HepG2 (cell line): ENCODE data around the gene ANKS3. TPM values are rescaled to one million over a fixed set of nuclear protein-coding genes. Genes with fewer than 3 reads are reported as not detected.

ENCODE experiments used
- ARHGAP35 ChIP-seq: sonication (generic); formaldehyde crosslinking; IDR thresholded peaks from 2 replicates; pipeline ENCODE4 v1.9.0; 2022; ENCODE audit warnings: mild to moderate bottlenecking, inconsistent platforms, moderate library complexity, missing genetic modification reagents, borderline replicate concordance
- ATAD3A ChIP-seq: sonication (generic); formaldehyde crosslinking; IDR thresholded peaks from 2 replicates; pipeline ENCODE4 v1.4.0; 2020; ENCODE audit warnings: missing genetic modification reagents
- CHD2 ChIP-seq: IDR thresholded peaks from 2 replicates; pipeline ENCODE4 v1.6.1; 2011; ENCODE audit warnings: low read depth, low read length, improper control_type of control experiment
- FOXC1 ChIP-seq: sonication (generic); formaldehyde crosslinking; IDR thresholded peaks from 2 replicates; pipeline ENCODE4 v1.8.0; 2022; ENCODE audit warnings: mild to moderate bottlenecking, missing genetic modification reagents, borderline replicate concordance
- GLI4 ChIP-seq: sonication (generic); formaldehyde crosslinking; IDR thresholded peaks from 2 replicates; pipeline ENCODE4 v1.5.1; 2020; ENCODE audit warnings: missing genetic modification reagents, mild to moderate bottlenecking, moderate library complexity, borderline replicate concordance
- HNF1B ChIP-seq: sonication (generic); formaldehyde crosslinking; IDR thresholded peaks from 2 replicates; pipeline ENCODE4 v1.5.1; 2020; ENCODE audit warnings: mild to moderate bottlenecking, moderate library complexity, missing genetic modification reagents
- KAT8 ChIP-seq: IDR thresholded peaks from 2 replicates; pipeline ENCODE4 v1.6.1; 2016; ENCODE audit warnings: missing genetic modification reagents, missing compliant biosample characterization
- PAX8 ChIP-seq: sonication (generic); formaldehyde crosslinking; IDR thresholded peaks from 2 replicates; pipeline ENCODE4 v1.8.0; 2022; ENCODE audit warnings: mild to moderate bottlenecking, missing genetic modification reagents, borderline replicate concordance
- PRMT3 ChIP-seq: sonication (generic); formaldehyde crosslinking; IDR thresholded peaks from 2 replicates; pipeline ENCODE4 v1.8.1; 2022; ENCODE audit warnings: low read depth, mild to moderate bottlenecking, moderate library complexity, missing genetic modification reagents, borderline replicate concordance
- RBAK ChIP-seq: sonication (generic); formaldehyde crosslinking; IDR thresholded peaks from 2 replicates; pipeline ENCODE4 v1.5.1; 2020; ENCODE audit warnings: mild to moderate bottlenecking, missing genetic modification reagents
- TGIF2 ChIP-seq: IDR thresholded peaks from 2 replicates; pipeline ENCODE4 v1.6.1; 2016; ENCODE audit warnings: control low read depth, missing compliant biosample characterization
- ZBTB44 ChIP-seq: sonication (generic); formaldehyde crosslinking; IDR thresholded peaks from 2 replicates; pipeline ENCODE4 v1.4.0; 2020; ENCODE audit warnings: missing genetic modification reagents
- ZFX ChIP-seq: sonication (generic); formaldehyde crosslinking; IDR thresholded peaks from 2 replicates; pipeline ENCODE4 v1.4.0; 2020; ENCODE audit warnings: mild to moderate bottlenecking, low read depth, missing genetic modification reagents, moderate library complexity
- ZNF180 ChIP-seq: sonication (generic); formaldehyde crosslinking; IDR thresholded peaks from 2 replicates; pipeline ENCODE4 v1.4.0; 2020; ENCODE audit warnings: low read depth, missing genetic modification reagents, borderline replicate concordance
- ZNF567 ChIP-seq: sonication (generic); formaldehyde crosslinking; IDR thresholded peaks from 2 replicates; pipeline ENCODE4 v1.8.1; 2023; ENCODE audit warnings: mild to moderate bottlenecking, missing genetic modification reagents, borderline replicate concordance
- ZNF598 ChIP-seq: sonication (generic); formaldehyde crosslinking; IDR thresholded peaks from 2 replicates; pipeline ENCODE4 v1.5.1; 2020; ENCODE audit warnings: mild to moderate bottlenecking, missing genetic modification reagents, borderline replicate concordance
- ZZZ3 ChIP-seq: sonication (generic); formaldehyde crosslinking; IDR thresholded peaks from 2 replicates; pipeline ENCODE4 v1.4.0; 2020; ENCODE audit warnings: missing genetic modification reagents, mild to moderate bottlenecking, borderline replicate concordance
- polyA plus RNA-seq, 8 experiments: library from polyadenylated mRNA; depleted of rRNA in 3 of 8; stranded (reverse) in 7 of 8; unstranded in 1 of 8; fragments of >200 nt; fragmentation: Illumina TruSeq in 4 of 8; extraction: Trizol in 4 of 8; gene quantifications; 2 replicates each; pipeline versions ENCODE4 v1.2.1 to v1.2.3, GENCODE V29; 2011 to 2016; ENCODE audit warnings: low read depth in 4 of 8, missing spikeins in 1 of 8, mixed read lengths in 1 of 8; ENCODE audit not compliant: insufficient read depth in 1 of 8
- total RNA-seq, 5 experiments: library from RNA; depleted of rRNA; stranded (reverse); fragments of >200 nt; fragmentation: Illumina TruSeq; extraction: Trizol; gene quantifications; 2 replicates each; pipeline ENCODE4 v1.2.3, GENCODE V29; 2016; ENCODE audit warnings: low read depth in 1 of 5
- TF ChIP-seq, protein P1 (sequence below): IDR thresholded peaks from 2 replicates; pipeline ENCODE4 v1.4.0; 2020; ENCODE audit warnings: mild to moderate bottlenecking, missing genetic modification reagents
- TF ChIP-seq, protein P2 (sequence below): sonication (generic); formaldehyde crosslinking; IDR thresholded peaks from 2 replicates; pipeline ENCODE4 v1.4.0; 2020; ENCODE audit warnings: mild to moderate bottlenecking, missing genetic modification reagents

The ANKS3 gene
- total and polyA plus RNA-seq, 2 of the 13 experiments (the other 11 are each of a cell fraction or from before 2014, with no cell fraction given): 11.4 to 15.9 TPM

DNA sequence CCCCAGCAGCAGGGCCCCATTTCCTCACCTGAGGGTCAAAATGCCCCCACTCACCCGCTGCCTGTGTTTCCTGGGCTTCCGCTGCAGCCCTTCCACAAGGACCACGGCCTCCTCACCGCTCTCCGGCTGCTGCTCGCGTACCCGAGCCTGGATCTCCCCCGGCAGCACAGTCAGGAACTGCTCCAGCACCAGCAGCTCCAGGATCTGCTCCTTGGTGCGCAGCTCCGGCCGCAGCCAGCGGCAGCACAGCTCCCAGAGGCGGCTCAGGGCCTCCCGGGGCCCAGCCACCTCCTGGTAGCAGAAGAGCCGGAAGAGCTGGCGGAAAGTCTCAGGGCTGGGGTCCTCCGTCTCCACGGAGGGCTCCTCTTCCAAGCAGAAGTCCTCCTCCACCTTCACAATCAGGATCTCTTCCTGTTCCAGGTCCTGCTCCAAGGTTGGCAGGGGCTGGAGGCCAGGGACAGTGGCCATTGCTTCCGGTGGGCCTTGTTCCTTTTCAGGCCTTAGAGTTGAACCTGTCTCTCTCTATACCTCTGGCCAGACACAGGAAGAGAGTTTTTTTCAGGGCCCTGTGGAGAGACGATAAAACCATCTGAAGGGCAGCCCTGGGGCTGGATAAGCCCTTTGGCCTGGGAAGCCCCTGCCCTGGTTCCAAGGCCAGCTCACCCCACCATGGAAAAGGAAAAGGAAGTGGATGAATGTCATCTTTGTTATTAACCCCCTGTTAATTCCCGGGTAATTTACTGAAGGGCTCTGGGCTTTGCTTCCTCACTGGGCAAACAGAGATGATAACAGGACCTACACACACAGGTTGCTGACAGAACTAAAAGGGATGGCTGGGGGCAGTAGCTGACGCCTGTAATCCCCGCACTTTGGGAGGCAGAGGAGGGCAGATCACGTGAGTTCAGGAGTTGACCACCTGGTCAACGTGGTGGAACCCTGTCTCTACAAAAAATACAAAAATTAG is 31.7 kb upstream of the ANKS3 start (continued):
- peak; percentile 63; the same call in 1 of the 2 replicates for TF ChIP-seq HNF1B
- TF ChIP-seq PRMT3 (CRISPR knock-in tag): no peak
- no peak for TF ChIP-seq RBAK (CRISPR knock-in tag)
- no peak for TF ChIP-seq TGIF2 (CRISPR knock-in tag)
- TF ChIP-seq ZNF567: no peak
- TF ChIP-seq, protein P1, sequence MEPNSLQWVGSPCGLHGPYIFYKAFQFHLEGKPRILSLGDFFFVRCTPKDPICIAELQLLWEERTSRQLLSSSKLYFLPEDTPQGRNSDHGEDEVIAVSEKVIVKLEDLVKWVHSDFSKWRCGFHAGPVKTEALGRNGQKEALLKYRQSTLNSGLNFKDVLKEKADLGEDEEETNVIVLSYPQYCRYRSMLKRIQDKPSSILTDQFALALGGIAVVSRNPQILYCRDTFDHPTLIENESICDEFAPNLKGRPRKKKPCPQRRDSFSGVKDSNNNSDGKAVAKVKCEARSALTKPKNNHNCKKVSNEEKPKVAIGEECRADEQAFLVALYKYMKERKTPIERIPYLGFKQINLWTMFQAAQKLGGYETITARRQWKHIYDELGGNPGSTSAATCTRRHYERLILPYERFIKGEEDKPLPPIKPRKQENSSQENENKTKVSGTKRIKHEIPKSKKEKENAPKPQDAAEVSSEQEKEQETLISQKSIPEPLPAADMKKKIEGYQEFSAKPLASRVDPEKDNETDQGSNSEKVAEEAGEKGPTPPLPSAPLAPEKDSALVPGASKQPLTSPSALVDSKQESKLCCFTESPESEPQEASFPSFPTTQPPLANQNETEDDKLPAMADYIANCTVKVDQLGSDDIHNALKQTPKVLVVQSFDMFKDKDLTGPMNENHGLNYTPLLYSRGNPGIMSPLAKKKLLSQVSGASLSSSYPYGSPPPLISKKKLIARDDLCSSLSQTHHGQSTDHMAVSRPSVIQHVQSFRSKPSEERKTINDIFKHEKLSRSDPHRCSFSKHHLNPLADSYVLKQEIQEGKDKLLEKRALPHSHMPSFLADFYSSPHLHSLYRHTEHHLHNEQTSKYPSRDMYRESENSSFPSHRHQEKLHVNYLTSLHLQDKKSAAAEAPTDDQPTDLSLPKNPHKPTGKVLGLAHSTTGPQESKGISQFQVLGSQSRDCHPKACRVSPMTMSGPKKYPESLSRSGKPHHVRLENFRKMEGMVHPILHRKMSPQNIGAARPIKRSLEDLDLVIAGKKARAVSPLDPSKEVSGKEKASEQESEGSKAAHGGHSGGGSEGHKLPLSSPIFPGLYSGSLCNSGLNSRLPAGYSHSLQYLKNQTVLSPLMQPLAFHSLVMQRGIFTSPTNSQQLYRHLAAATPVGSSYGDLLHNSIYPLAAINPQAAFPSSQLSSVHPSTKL (CRISPR knock-in tag): no peak
- TF ChIP-seq PAX8 (CRISPR knock-in tag): no peak
- no peak for TF ChIP-seq CHD2
- no peak for TF ChIP-seq ZNF598
- 0 out of 2 replicates have a peak, but pooled peaks have one; percentile 15 for TF ChIP-seq KAT8 (CRISPR knock-in tag)
- TF ChIP-seq GLI4: no peak
- peak; percentile 38; the same call in 1 of the 2 replicates for TF ChIP-seq ZZZ3
- TF ChIP-seq ZNF180 (CRISPR knock-in tag): no peak
- TF ChIP-seq FOXC1: no peak
- no peak for TF ChIP-seq ATAD3A (CRISPR knock-in tag)
- TF ChIP-seq ARHGAP35 (CRISPR knock-in tag): no peak
- TF ChIP-seq, protein P2, sequence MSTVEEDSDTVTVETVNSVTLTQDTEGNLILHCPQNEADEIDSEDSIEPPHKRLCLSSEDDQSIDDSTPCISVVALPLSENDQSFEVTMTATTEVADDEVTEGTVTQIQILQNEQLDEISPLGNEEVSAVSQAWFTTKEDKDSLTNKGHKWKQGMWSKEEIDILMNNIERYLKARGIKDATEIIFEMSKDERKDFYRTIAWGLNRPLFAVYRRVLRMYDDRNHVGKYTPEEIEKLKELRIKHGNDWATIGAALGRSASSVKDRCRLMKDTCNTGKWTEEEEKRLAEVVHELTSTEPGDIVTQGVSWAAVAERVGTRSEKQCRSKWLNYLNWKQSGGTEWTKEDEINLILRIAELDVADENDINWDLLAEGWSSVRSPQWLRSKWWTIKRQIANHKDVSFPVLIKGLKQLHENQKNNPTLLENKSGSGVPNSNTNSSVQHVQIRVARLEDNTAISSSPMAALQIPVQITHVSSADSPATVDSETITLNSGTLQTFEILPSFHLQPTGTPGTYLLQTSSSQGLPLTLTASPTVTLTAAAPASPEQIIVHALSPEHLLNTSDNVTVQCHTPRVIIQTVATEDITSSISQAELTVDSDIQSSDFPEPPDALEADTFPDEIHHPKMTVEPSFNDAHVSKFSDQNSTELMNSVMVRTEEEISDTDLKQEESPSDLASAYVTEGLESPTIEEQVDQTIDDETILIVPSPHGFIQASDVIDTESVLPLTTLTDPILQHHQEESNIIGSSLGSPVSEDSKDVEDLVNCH: no peak
- no peak for TF ChIP-seq ZBTB44 (CRISPR knock-in tag)
- peak; percentile 86 for TF ChIP-seq ZFX (CRISPR knock-in tag)
